ENCODE data around the gene TMEM151A. TPM values are rescaled to one million over a fixed set of nuclear protein-coding genes. Genes with fewer than 3 reads are reported as not detected.
"Not testable (repeated sequence)": the region's sequence is repeated elsewhere in the genome, so short reads cannot be mapped to it uniquely, and the experiment has no call there.

TMEM151A gene
- total and polyA plus RNA-seq, 7 donors, result 0.27 to 0.36 (median 0.36) TPM; not detected in 4

DNA sequence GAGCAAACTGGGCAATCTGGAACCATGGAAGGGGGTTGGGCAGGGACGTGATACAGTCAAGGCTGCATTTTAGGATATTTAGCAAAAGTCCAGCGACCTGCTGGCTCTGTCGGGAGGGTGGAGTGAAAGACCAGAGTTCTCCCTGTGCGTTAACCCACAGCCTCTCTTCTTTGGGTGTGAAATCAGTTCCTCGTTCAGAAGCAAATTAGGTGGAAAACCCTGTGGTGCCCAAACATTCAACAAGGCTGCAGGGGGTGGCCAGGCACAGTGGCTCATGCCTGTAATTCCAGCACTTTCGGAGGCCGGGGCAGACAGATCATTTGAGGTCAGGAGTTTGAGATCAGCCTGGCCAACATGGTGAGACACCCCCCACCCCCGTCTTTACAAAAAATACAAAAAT is 5.9 kb downstream of the TMEM151A start:
- no peaks in the 10 kb centered on the region for H3K36me3 ChIP-seq
- H3K4me1 ChIP-seq, result no peaks in the 10 kb centered on the region
- H3K27ac ChIP-seq, result no peak overlapping the region
- no peaks in the 10 kb centered on the region for H3K9me3 ChIP-seq
- intact Hi-C loops (cut with DNase I), result no loop called here
- peaks cover 13 to 37% (median 33%) of the 10 kb centered on the region in 3 donors for H3K27me3 ChIP-seq
- WGBS, 2 donors, result 62 to 69% methylated on average over 8 of the region's 8 CpGs
- no peak for DNase-seq
- TF ChIP-seq, protein P1, sequence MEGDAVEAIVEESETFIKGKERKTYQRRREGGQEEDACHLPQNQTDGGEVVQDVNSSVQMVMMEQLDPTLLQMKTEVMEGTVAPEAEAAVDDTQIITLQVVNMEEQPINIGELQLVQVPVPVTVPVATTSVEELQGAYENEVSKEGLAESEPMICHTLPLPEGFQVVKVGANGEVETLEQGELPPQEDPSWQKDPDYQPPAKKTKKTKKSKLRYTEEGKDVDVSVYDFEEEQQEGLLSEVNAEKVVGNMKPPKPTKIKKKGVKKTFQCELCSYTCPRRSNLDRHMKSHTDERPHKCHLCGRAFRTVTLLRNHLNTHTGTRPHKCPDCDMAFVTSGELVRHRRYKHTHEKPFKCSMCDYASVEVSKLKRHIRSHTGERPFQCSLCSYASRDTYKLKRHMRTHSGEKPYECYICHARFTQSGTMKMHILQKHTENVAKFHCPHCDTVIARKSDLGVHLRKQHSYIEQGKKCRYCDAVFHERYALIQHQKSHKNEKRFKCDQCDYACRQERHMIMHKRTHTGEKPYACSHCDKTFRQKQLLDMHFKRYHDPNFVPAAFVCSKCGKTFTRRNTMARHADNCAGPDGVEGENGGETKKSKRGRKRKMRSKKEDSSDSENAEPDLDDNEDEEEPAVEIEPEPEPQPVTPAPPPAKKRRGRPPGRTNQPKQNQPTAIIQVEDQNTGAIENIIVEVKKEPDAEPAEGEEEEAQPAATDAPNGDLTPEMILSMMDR (IDR thresholded peaks at IDR 0.05), result no peak
- TF ChIP-seq POLR2A (IDR thresholded peaks at IDR 0.05) (no peak), EP300 (IDR thresholded peaks at IDR 0.05) (no peak), POLR2AphosphoS5 (IDR thresholded peaks at IDR 0.05) (no peak)
- no peak overlapping the region for H3K4me3 ChIP-seq

DNA sequence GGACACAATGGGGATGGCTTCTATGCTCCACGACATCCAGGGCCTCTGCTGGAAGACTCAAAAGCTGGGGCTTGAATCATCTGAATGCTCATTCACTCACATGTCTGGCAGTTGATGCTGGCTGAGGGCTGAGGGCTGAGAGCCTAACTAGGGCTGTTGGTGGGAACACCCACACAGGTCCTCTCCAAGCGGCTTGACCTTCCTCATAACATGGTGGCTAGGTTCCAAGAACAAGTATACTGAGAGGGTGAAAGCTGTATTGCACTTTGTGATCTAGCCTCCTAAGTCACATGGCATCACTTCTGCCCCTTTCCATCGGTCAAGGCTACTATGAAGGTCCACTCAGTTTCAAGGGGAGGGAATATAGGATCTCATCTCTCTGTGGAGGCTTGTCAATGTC is 7.5 kb downstream of the TMEM151A start:
- WGBS, 2 donors, result 67 to 81% methylated on average over 3 of the region's 3 CpGs
- no peak for TF ChIP-seq POLR2AphosphoS5 (IDR thresholded peaks at IDR 0.05)
- TF ChIP-seq, protein P1 (IDR thresholded peaks at IDR 0.05), result no peak
- TF ChIP-seq POLR2A (IDR thresholded peaks at IDR 0.05), result no peak
- no peak for TF ChIP-seq EP300 (IDR thresholded peaks at IDR 0.05)
- H3K9me3 ChIP-seq, result no peaks in the 10 kb centered on the region
- peaks cover 0 to 21% (median 17%) of the 10 kb centered on the region in 3 donors for H3K27me3 ChIP-seq
- no peak for DNase-seq
- intact Hi-C loops (cut with DNase I), result no loop called here
- H3K27ac ChIP-seq, result no peak overlapping the region
- no peak overlapping the region for H3K4me3 ChIP-seq
- H3K36me3 ChIP-seq, result no peaks in the 10 kb centered on the region
- no peaks in the 10 kb centered on the region for H3K4me1 ChIP-seq

DNA sequence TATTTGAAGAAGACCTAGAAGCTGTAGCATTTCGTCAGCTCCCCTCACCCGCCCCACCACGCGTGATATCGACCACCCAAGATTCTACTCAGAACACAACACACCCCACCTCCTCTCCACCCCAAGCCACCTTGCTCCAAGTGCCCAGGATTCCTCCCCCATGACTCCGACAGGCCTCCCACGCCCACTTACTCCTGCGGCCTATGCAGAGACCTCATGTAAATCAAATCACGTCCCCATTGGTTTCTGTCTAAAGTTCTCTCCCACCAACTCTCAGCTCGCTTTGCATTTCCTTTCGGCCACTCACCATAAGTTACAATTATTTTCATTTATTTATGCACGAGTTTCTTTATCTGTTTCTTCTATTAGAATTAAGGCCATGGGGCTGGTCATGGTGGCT is 11.0 kb downstream of the TMEM151A start:
- Histone ChIP-seq H3K4me1 (no peaks in the 10 kb centered on the region), H3K36me3 (no peaks in the 10 kb centered on the region), H3K27ac (no peak overlapping the region), H3K27me3 (no peaks in the 10 kb centered on the region), H3K9me3 (no peaks in the 10 kb centered on the region), H3K4me3 (no peak overlapping the region)
- 91% methylated on average over 12 of the region's 12 CpGs for WGBS, 2 donors
- intact Hi-C loops (cut with DNase I), result no loop called here
- DNase-seq, result no peak
- TF ChIP-seq, protein P1 (IDR thresholded peaks at IDR 0.05), result no peak
- TF ChIP-seq POLR2A (IDR thresholded peaks at IDR 0.05) (no peak), POLR2AphosphoS5 (IDR thresholded peaks at IDR 0.05) (no peak), EP300 (IDR thresholded peaks at IDR 0.05) (no peak)

DNA sequence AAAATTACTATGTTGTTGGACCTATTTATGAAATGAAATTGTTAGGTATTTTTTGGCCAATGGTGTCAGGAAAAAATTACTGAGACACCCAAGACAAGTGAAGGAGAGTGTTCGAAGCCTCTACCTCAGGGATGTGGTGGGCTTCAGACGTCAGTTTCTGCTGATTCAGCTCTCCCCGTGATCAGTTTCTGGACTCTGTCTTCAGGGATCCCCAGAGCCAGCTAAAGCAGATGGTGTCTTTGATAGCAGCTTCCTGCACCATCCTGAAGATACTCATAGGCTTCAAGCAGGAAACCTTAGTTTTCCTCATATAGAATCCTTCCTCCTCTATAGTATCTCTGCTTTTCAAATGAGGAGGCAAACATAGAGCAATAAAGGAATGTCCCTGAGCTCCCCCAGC is 17.8 kb downstream of the TMEM151A start:
- 67 to 77% methylated on average over 3 of the region's 3 CpGs for WGBS, 2 donors
- no peak overlapping the region for H3K4me3 ChIP-seq
- no peak overlapping the region for H3K27ac ChIP-seq
- H3K27me3 ChIP-seq, result no peaks in the 10 kb centered on the region
- H3K4me1 ChIP-seq, result peaks cover 0 to 21% (median 16%) of the 10 kb centered on the region in 4 donors
- intact Hi-C loops (cut with DNase I), result no loop called here
- H3K36me3 ChIP-seq, result no peaks in the 10 kb centered on the region
- TF ChIP-seq POLR2AphosphoS5 (IDR thresholded peaks at IDR 0.05), result no peak
- TF ChIP-seq, protein P1 (IDR thresholded peaks at IDR 0.05), result no peak
- TF ChIP-seq EP300 (IDR thresholded peaks at IDR 0.05), result no peak
- TF ChIP-seq POLR2A (IDR thresholded peaks at IDR 0.05), result no peak
- DNase-seq, result no peak
- no peaks in the 10 kb centered on the region for H3K9me3 ChIP-seq

DNA sequence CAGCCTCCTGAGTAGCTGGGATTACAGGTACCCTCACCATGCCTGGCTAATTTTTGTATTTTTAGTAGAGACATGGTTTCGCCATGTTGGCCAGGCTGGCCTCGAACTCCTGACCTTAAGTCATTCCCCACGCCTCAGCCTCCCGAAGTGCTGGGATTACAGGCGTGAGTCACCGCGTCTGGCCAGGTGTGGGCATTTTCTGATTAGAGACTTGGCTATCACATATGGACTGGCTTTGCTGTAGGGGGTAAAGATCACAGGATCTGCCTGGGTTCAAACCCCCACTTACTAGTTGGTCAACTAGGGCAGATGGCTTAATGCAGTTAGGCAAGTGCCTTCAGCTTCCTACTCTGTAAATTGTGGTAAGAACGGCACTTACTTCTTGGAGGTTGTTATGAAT is 18.6 kb downstream of the TMEM151A start:
- WGBS, 2 donors, result 61 to 89% methylated on average over 8 of the region's 8 CpGs
- intact Hi-C loops (cut with DNase I), result no loop called here
- TF ChIP-seq, protein P1 (IDR thresholded peaks at IDR 0.05), result no peak
- no peak for TF ChIP-seq EP300 (IDR thresholded peaks at IDR 0.05)
- H3K9me3 ChIP-seq, result no peaks in the 10 kb centered on the region
- no peak overlapping the region for H3K27ac ChIP-seq
- no peak overlapping the region for H3K4me3 ChIP-seq
- peaks cover 0 to 30% (median 25%) of the 10 kb centered on the region in 4 donors for H3K4me1 ChIP-seq
- H3K27me3 ChIP-seq, result no peaks in the 10 kb centered on the region
- DNase-seq, result no peak
- no peaks in the 10 kb centered on the region for H3K36me3 ChIP-seq

DNA sequence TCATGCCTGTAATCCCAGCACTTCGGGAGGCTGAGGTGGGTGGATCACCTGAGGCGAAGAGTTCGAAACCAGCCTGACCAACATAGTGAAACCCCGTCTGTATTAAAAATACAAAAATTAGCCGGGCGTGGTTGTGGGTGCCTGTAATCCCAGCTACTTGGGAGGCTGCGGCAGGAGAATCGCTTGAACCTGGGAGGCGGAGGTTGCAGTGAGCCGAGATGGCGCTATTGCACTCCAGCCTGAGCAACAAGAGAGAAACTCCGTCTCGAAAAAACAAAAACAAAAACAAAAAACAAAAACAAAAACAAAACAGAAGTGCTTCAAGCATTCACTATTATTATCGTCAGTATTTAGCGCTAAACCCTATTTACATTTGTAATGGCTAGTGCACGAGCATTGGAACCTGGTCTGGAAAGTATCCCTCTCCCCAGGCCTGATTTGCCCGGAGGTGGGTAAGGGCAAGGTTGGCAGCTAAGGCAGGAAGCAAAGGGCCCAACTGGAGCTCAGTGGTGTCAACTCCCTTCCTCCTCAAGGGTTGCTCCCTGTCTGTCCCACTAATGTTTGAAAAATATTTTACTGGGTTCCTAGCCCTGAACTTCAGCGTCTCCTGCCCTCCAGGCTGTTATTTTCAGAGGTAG is 19.2 kb downstream of the TMEM151A start:
- Histone ChIP-seq H3K4me1 (peaks cover 0 to 36% (median 31%) of the 10 kb centered on the region in 4 donors), H3K27ac (peak overlapping the region in 2 of 4 donors; percentile 86 to 90)
- H3K9me3 ChIP-seq; DNase-seq; H3K4me3 ChIP-seq; H3K36me3 ChIP-seq; H3K27me3 ChIP-seq; intact Hi-C loops (cut with DNase I): not testable (repeated sequence)
- WGBS, 2 donors, result 86 to 91% methylated on average over 18 of the region's 18 CpGs
